Spleen (tissue), 11 donors: ENCODE data around the gene TMEM72. TPM values are rescaled to one million over a fixed set of nuclear protein-coding genes. Genes with fewer than 3 reads are reported as not detected.
A peak's percentile ranks its signal among the peaks of the same experiment; 100 is the strongest.

Source experiments
- DNase-seq: peaks from one replicate; pipeline ENCODE4 v3.0.0-alpha.2; 2020
- H3K27ac ChIP-seq, 8 donors: fragments of 200-600 bp; sonication (generic) in 7 of 8; 1 replicate in 4 of 8; 2 replicates in 4 of 8; pipeline versions ENCODE4 v1.5.0 to v1.8.0; 2016 to 2021; ENCODE audit warnings: inconsistent platforms in 4 of 8, mild to moderate bottlenecking in 4 of 8, moderate library complexity in 1 of 8
- H3K27me3 ChIP-seq, 7 donors: fragments of 200-600 bp; sonication (generic) in 6 of 7; replicated peaks in 1 of 7; 1 replicate in 4 of 7; 2 replicates in 3 of 7; pipeline versions ENCODE4 v1.5.0 to v1.8.0; 2016 to 2021; ENCODE audit warnings: inconsistent platforms in 3 of 7, mild to moderate bottlenecking in 1 of 7
- H3K36me3 ChIP-seq, 6 donors: fragments of 200-600 bp; sonication (generic) in 5 of 6; 1 replicate in 4 of 6; 2 replicates in 2 of 6; pipeline versions ENCODE4 v1.5.0 to v1.8.0; 2016 to 2021; ENCODE audit warnings: inconsistent platforms in 2 of 6
- H3K4me1 ChIP-seq, 6 donors: fragments of 200-600 bp; sonication (generic) in 5 of 6; 1 replicate in 3 of 6; 2 replicates in 3 of 6; pipeline versions ENCODE4 v1.5.0 to v1.8.0; 2016 to 2021; ENCODE audit warnings: inconsistent platforms in 3 of 6
- H3K4me3 ChIP-seq, 8 donors: fragments of 200-600 bp; sonication (generic) in 7 of 8; 1 replicate in 4 of 8; 2 replicates in 4 of 8; pipeline versions ENCODE4 v1.5.0 to v1.8.0; 2016 to 2021; ENCODE audit warnings: inconsistent platforms in 4 of 8, mild to moderate bottlenecking in 4 of 8, moderate library complexity in 2 of 8
- H3K9me3 ChIP-seq, 8 donors: fragments of 200-600 bp; sonication (generic) in 7 of 8; 1 replicate in 4 of 8; 2 replicates in 4 of 8; pipeline versions ENCODE4 v1.5.0 to v1.8.0; 2016 to 2021; ENCODE audit warnings: inconsistent platforms in 4 of 8
- CTCF ChIP-seq, 11 experiments: fragments of 200-600 bp in 7 of 11; fragments of 450-650 bp in 4 of 11; sonication (generic) in 4 of 11; IDR thresholded peaks in 8 of 11; conservative IDR thresholded peaks in 3 of 11; 1 replicate in 7 of 11; 2 replicates in 4 of 11; pipeline versions ENCODE4 v1.4.0 to v1.8.0; 2016 to 2021; ENCODE audit warnings: antibody characterized with exemption in 11 of 11, inconsistent platforms in 4 of 11, mild to moderate bottlenecking in 1 of 11
- POLR2A ChIP-seq, 3 donors: fragments of 450-650 bp; IDR thresholded peaks; one replicate each; pipeline ENCODE4 v1.5.1; 2017; ENCODE audit warnings: antibody characterized with exemption in 3 of 3, mild to moderate bottlenecking in 1 of 3
- POLR2AphosphoS5 ChIP-seq, 3 donors: sonication (generic); formaldehyde crosslinking; IDR thresholded peaks; one replicate each; pipeline ENCODE4 v1.5.1; 2017; ENCODE audit warnings: antibody characterized with exemption in 3 of 3
- WGBS, 5 donors: extraction: QIAGEN DNeasy Blood & Tissue Kit in 3 of 5; methylation state at CpG; one replicate each; pipeline versions ENCODE4 v1.1.5 to v1.1.7; 2013 to 2018; 5-methylcytosine and 5-hydroxymethylcytosine counted together
- intact Hi-C: fragments of 100-400 bp; cut with DNase I; formaldehyde crosslinking; loops from one replicate; pipeline ENCODE4 v1.15.0; 2023; ENCODE audit warnings: low total_unique reads
- polyA plus RNA-seq, 3 donors: library from polyadenylated mRNA; stranded (reverse); fragments of 200-250 nt; gene quantifications; one replicate each; pipeline ENCODE4 v1.2.1, GENCODE V29; 2013
- total RNA-seq, 7 donors: library from RNA; depleted of rRNA in 3 of 7; stranded (reverse); fragments of >200 nt in 3 of 7; fragmentation: NEBNext Ultra II Directional in 4 of 7; extraction: Animal tissue kit (Norgen Biotek cat#: 25700) in 4 of 7; gene quantifications; one replicate each; pipeline versions ENCODE4 v1.1.0 to v1.2.1, GENCODE V29; 2016 to 2021
- donor health status: healthy with polysubstance abuse.
- donor health status: DM: no; HTN: no; CAD: no; lungs with moderate emphysema.
- donor health status: DM: no; HTN: no; CAD: no.
- donor health status: Bipolar disorder and iron deficiency.
- donor health status: healthy.
- donor health status: DM: no; HTN: no; CAD: no.
- donor health status: DM: yes; HTN: yes; CAD: no.

The TMEM72 gene
- total and polyA plus RNA-seq, 10 donors = 0.04 TPM; not detected in 9

GRCh38 chr10:44956717-44957706 is 45.9 kb downstream of the TMEM72 start:
- peaks cover 0 to 4% (median 0%) of the 10 kb centered on the region in 8 donors for H3K9me3 ChIP-seq
- no peaks in the 10 kb centered on the region for H3K27me3 ChIP-seq
- 88 to 93% (median 92%) methylated on average over 4 of the region's 4 CpGs for WGBS, 5 donors
- intact Hi-C loops = no loop called here
- peak; percentile 11 for DNase-seq
- no peak for TF ChIP-seq POLR2AphosphoS5 (IDR thresholded peaks at IDR 0.05)
- H3K4me3 ChIP-seq = no peak overlapping the region
- no peak overlapping the region for H3K27ac ChIP-seq
- H3K4me1 ChIP-seq = peaks cover 17 to 53% (median 30%) of the 10 kb centered on the region in 6 donors
- H3K36me3 ChIP-seq = peaks cover 0 to 32% (median 3%) of the 10 kb centered on the region in 6 donors

GRCh38 chr10:44958196-44958897 is 47.2 kb downstream of the TMEM72 start:
- peak; percentile 25 for DNase-seq
- H3K4me1 ChIP-seq = peaks cover 21 to 61% (median 42%) of the 10 kb centered on the region in 6 donors
- WGBS, 5 donors = 50 to 73% (median 63%) methylated on average over 5 of the region's 5 CpGs
- H3K36me3 ChIP-seq = peaks cover 0 to 26% (median 3%) of the 10 kb centered on the region in 6 donors
- no peaks in the 10 kb centered on the region for H3K27me3 ChIP-seq
- TF ChIP-seq CTCF (IDR thresholded peaks at IDR 0.05 in 8 of 11, conservative IDR thresholded peaks at IDR 0.05 in 3 of 11) (no peak), POLR2A (IDR thresholded peaks at IDR 0.05) (no peak)
- intact Hi-C loops = no loop called here
- H3K9me3 ChIP-seq = peaks cover 0 to 4% (median 0%) of the 10 kb centered on the region in 8 donors
- H3K4me3 ChIP-seq = peak overlapping the region; percentile 72 to 89 (median 76)
- peak overlapping the region in 7 of 8 donors; percentile 85 to 93 (median 90) for H3K27ac ChIP-seq

- intact Hi-C loops = no loop called here
- Histone ChIP-seq H3K9me3 (peaks cover 0 to 4% (median 0%) of the 10 kb centered on the region in 8 donors), H3K36me3 (peaks cover 0 to 24% (median 3%) of the 10 kb centered on the region in 6 donors), H3K4me1 (peaks cover 21 to 65% (median 47%) of the 10 kb centered on the region in 6 donors), H3K27ac (peak overlapping the region; percentile 76 to 93 (median 90)), H3K4me3 (peak overlapping the region; percentile 72 to 89 (median 76)), H3K27me3 (no peaks in the 10 kb centered on the region)
- no peak for DNase-seq
- TF ChIP-seq CTCF (IDR thresholded peaks at IDR 0.05 in 8 of 11, conservative IDR thresholded peaks at IDR 0.05 in 3 of 11) (no peak), POLR2AphosphoS5 (IDR thresholded peaks at IDR 0.05) (no peak), POLR2A (IDR thresholded peaks at IDR 0.05) (no peak)
- 6 to 8% (median 7%) methylated on average over 6 of the region's 6 CpGs for WGBS, 5 donors
Observed at GRCh38 chr10:44958898-44959246, 47.7 kb downstream of the TMEM72 start.

- peak within 1 kb of the TSS; percentile 76 to 93 (median 90) for H3K27ac ChIP-seq
- peak within 1 kb of the TSS; percentile 72 to 89 (median 76) for H3K4me3 ChIP-seq
- peaks cover 0 to 4% (median 0%) of the 10 kb centered on the region in 8 donors for H3K9me3 ChIP-seq
- WGBS, 5 donors = 0 to 1% (median 1%) methylated on average over 21 to 74 of the region's 74 CpGs
- peak; percentile 99 for DNase-seq
- no peaks in the 10 kb centered on the region for H3K27me3 ChIP-seq
- intact Hi-C loops = no loop called here
- peaks cover 0 to 23% (median 3%) of the 10 kb centered on the region in 6 donors for H3K36me3 ChIP-seq
- TF ChIP-seq POLR2AphosphoS5 (IDR thresholded peaks at IDR 0.05) (peak; percentile 96 to 97 (median 97)), CTCF (IDR thresholded peaks at IDR 0.05 in 8 of 11, conservative IDR thresholded peaks at IDR 0.05 in 3 of 11) (peak in 4 of 11 experiments; percentile 6 to 41 (median 12)), POLR2A (IDR thresholded peaks at IDR 0.05) (peak in 2 of 3 donors; percentile 70 to 82)
- peaks cover 27 to 71% (median 53%) of the 10 kb centered on the region in 6 donors for H3K4me1 ChIP-seq
Observed at GRCh38 chr10:44959247-44960087, 48.3 kb downstream of the TMEM72 start, which contains the start of gene RASSF4. Gene RASSF4, plus strand, starts transcription at chr10:44959802. Its CDS starts 10,401 bp downstream, at chr10:44970203.
